GM23248 (cell line): ENCODE measurements around the gene C2orf81.

Experiments used
- EZH2 ChIP-seq: fragments of 200-600 bp; sonication (generic); IDR thresholded peaks from 2 replicates; pipeline ENCODE4 v1.6.1; 2018; ENCODE audit warnings: antibody characterized with exemption, mild to moderate bottlenecking; ENCODE audit not compliant: insufficient read depth, poor library complexity, severe bottlenecking
- EZH2phosphoT487 ChIP-seq: fragments of 200-600 bp; sonication (generic); IDR thresholded peaks from 2 replicates; pipeline ENCODE4 v1.6.1; 2018; ENCODE audit warnings: antibody characterized with exemption, moderate library complexity, mild to moderate bottlenecking, low read depth; ENCODE audit not compliant: insufficient read depth

DNA sequence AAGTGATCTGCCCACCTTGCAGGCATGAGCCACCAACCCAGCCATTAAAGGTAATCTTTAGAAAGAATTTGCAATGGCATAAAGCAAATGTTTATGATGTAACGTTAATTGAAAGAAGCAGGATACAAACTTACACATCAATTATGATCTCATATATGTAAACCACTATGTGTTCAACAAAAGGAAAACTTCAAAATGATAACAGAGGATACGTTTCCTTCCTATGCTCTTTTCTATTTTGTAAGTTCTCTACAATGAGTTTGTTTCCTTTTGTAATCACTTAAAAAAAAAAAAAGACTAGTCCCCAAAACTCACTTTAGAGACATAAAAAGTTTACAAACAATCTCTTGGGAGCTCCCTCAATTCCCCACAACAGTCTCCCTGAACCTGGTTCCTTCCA, 1.4 kb downstream of the C2orf81 start:
- TF ChIP-seq EZH2 (no peak), EZH2phosphoT487 (no peak)
